ENCODE data around the gene RABL2A.
"Not testable (repeated sequence)": the region's sequence is repeated elsewhere in the genome, so short reads cannot be mapped to it uniquely, and the experiment has no call there.

RABL2A gene

DNA sequence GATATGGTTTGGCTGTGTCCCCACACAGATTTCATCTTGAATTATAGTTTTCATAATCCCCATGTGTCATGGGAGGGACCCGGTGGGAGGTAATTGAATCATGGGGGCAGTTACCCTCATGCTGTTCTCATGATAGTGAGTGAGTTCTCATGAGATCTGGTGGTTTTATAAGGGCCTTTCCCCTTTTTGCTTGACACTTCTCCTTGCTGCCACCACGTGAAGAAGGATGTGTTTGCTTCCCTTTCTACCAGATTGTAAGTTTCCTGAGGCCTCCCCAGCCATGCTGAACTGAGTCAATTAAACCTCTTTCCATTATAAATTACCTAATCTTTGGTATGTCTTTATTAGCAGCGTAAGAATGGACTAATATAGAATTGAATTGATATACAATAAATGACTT, 63.8 kb downstream of the RABL2A start:
- not testable (repeated sequence) for DNase-seq
